HCT116 (cell line): ENCODE data around the gene PAH. TPM values are rescaled to one million over a fixed set of nuclear protein-coding genes. Genes with fewer than 3 reads are reported as not detected.

ENCODE experiments used
- ATAC-seq: fragments of 200-7000 bp; cut with Tn5 transposase; 2 replicates; pipeline ENCODE4 v1.9.1; 2020; ENCODE audit warnings: mild to moderate bottlenecking, moderate library complexity
- BruUV-seq: library from RNA; stranded (reverse); fragments of 400-500 nt; replicated peaks from 2 replicates; lab custom pipeline; 2021; lab: Mats Ljungman, UMichigan
- CTCF ChIA-PET: fragments of 300-600 bp; sonication (Branson Sonifier 250); formaldehyde crosslinking; loops from one replicate; lab custom pipeline; 2021; ENCODE audit warnings: antibody characterized with exemption; lab: Charles Lee
- POLR2A ChIA-PET: fragments of 300-600, 350-600 bp; sonication (Branson Sonifier 250); formaldehyde crosslinking; loops from one replicate; lab custom pipeline; 2021; ENCODE audit warnings: antibody characterized with exemption; lab: Charles Lee
- RAD21 ChIA-PET, 2 experiments: fragments of 300-600 bp; sonication (Branson Sonifier 250); formaldehyde crosslinking; loops; one replicate each; lab custom pipeline; 2023; ENCODE audit warnings: low total read pairs in 2 of 2; ENCODE audit not compliant: uncharacterized antibody in 2 of 2, unreplicated experiment in 2 of 2, low non-redundant PET in 1 of 2; lab: Charles Lee
- DNase-seq: peaks from one replicate; pipeline ENCODE4 v3.0.0-alpha.2; 2010; ENCODE audit warnings: low read depth, low spot score
- H2AFZ ChIP-seq: fragments of 200-600 bp; shearing (Covaris generic), sonication (generic); 2 replicates; pipeline ENCODE4 v1.6.1; 2017; ENCODE audit warnings: low read depth, mixed run types, mixed read lengths, antibody characterized with exemption, low read length; ENCODE audit not compliant: poor library complexity, severe bottlenecking
- H3K27ac ChIP-seq: 2 replicates; pipeline ENCODE4 v1.5.1; 2012; ENCODE audit warnings: low read depth, low read length
- H3K27me3 ChIP-seq: fragments of 200-600 bp; sonication (generic); 2 replicates; pipeline ENCODE4 v1.6.1; 2016; ENCODE audit warnings: mixed run types, low read length, mixed read lengths; ENCODE audit not compliant: insufficient read depth
- H3K36me3 ChIP-seq, 2 experiments: fragments of 200-500 bp in 1 of 2; fragments of 200-600 bp in 1 of 2; sonication (Bioruptor generic) in 1 of 2; sonication (generic) in 1 of 2; 2 replicates each; pipeline versions ENCODE4 v1.5.1 to v1.6.1; 2014 to 2016; ENCODE audit warnings: low read length in 2 of 2, inconsistent platforms in 1 of 2, mixed read lengths in 1 of 2, mixed run types in 1 of 2; ENCODE audit not compliant: insufficient read depth in 2 of 2, control insufficient read depth in 1 of 2
- H3K4me1 ChIP-seq, 2 experiments: fragments of 200-600 bp in 1 of 2; sonication (generic) in 1 of 2; 2 replicates each; pipeline versions ENCODE4 v1.5.1 to v1.6.1; 2012 to 2017; ENCODE audit warnings: low read length in 2 of 2, inconsistent platforms in 1 of 2, mild to moderate bottlenecking in 1 of 2, mixed read lengths in 1 of 2, mixed run types in 1 of 2, moderate library complexity in 1 of 2; ENCODE audit not compliant: insufficient read depth in 2 of 2, control insufficient read depth in 1 of 2
- H3K4me2 ChIP-seq: fragments of 200-600 bp; sonication (generic); 2 replicates; pipeline ENCODE4 v1.6.1; 2017; ENCODE audit warnings: mixed run types, low read length, mixed read lengths
- H3K4me3 ChIP-seq, 2 experiments: fragments of 200-600 bp in 1 of 2; sonication (generic) in 1 of 2; replicated peaks in 1 of 2; 2 replicates each; pipeline ENCODE4 v1.5.1; 2011 to 2016; ENCODE audit warnings: low read length in 2 of 2, control low read depth in 1 of 2, low read depth in 1 of 2, mild to moderate bottlenecking in 1 of 2, mixed read lengths in 1 of 2, mixed run types in 1 of 2
- H3K79me2 ChIP-seq: fragments of 200-600 bp; sonication (generic); 2 replicates; pipeline ENCODE4 v1.6.1; 2017; ENCODE audit warnings: mild to moderate bottlenecking, mixed run types, low read length, moderate library complexity, mixed read lengths; ENCODE audit not compliant: insufficient read depth
- H3K9ac ChIP-seq: fragments of 200-600 bp; sonication (generic); 2 replicates; pipeline ENCODE4 v1.6.1; 2016; ENCODE audit warnings: low read length, mixed read lengths
- H3K9me2 ChIP-seq: fragments of 200-600 bp; sonication (generic), shearing (Covaris generic); 2 replicates; pipeline ENCODE4 v1.6.1; 2017; ENCODE audit warnings: mixed run types, mild to moderate bottlenecking, moderate library complexity; ENCODE audit not compliant: insufficient read depth
- H3K9me3 ChIP-seq, 2 experiments: fragments of 200-500 bp in 1 of 2; fragments of 200-600 bp in 1 of 2; sonication (Bioruptor generic) in 1 of 2; sonication (generic) in 1 of 2; 2 replicates each; pipeline ENCODE4 v1.6.1; 2014 to 2017; ENCODE audit warnings: low read length in 2 of 2, mixed read lengths in 2 of 2, inconsistent platforms in 1 of 2, low read depth in 1 of 2, mild to moderate bottlenecking in 1 of 2, mixed run types in 1 of 2, moderate library complexity in 1 of 2; ENCODE audit not compliant: control insufficient read depth in 1 of 2, insufficient read depth in 1 of 2
- H4K20me1 ChIP-seq: fragments of 200-600 bp; sonication (generic), shearing (Covaris generic); 2 replicates; pipeline ENCODE4 v1.6.1; 2017; ENCODE audit warnings: mixed run types, mild to moderate bottlenecking, moderate library complexity; ENCODE audit not compliant: insufficient read depth
- CBX3 ChIP-seq: IDR thresholded peaks from 2 replicates; pipeline ENCODE4 v1.6.1; 2012; ENCODE audit warnings: low read depth
- EGR1 ChIP-seq: IDR thresholded peaks from 2 replicates; pipeline ENCODE4 v1.6.1; 2012; ENCODE audit warnings: low read depth
- EZH2 ChIP-seq: fragments of 200-600 bp; sonication (generic); IDR thresholded peaks from 2 replicates; pipeline ENCODE4 v1.6.1; 2017; ENCODE audit warnings: antibody characterized with exemption, mixed run types
- EZH2phosphoT487 ChIP-seq: fragments of 200-600 bp; IDR thresholded peaks from 2 replicates; pipeline ENCODE4 v1.6.1; 2018; ENCODE audit warnings: antibody characterized with exemption, borderline replicate concordance
- FOSL1 ChIP-seq: IDR thresholded peaks from 2 replicates; pipeline ENCODE4 v1.6.1; 2012; ENCODE audit warnings: low read depth
- JUND ChIP-seq: IDR thresholded peaks from 2 replicates; pipeline ENCODE4 v1.6.1; 2012
- SIN3A ChIP-seq: IDR thresholded peaks from 2 replicates; pipeline ENCODE4 v1.6.1; 2012; ENCODE audit warnings: low read depth
- SRF ChIP-seq: IDR thresholded peaks from 2 replicates; pipeline ENCODE4 v1.6.1; 2012; ENCODE audit warnings: low read depth
- ZBTB33 ChIP-seq: IDR thresholded peaks from 2 replicates; pipeline ENCODE4 v1.6.1; 2011; ENCODE audit warnings: mild to moderate bottlenecking, low read length, moderate library complexity; ENCODE audit not compliant: insufficient replicate concordance; ENCODE audit errors: extremely low read depth
- ZFX ChIP-seq: fragments of 450-650 bp; IDR thresholded peaks from 2 replicates; pipeline ENCODE4 v1.6.1; 2017
- intact Hi-C: fragments of 100-400 bp; cut with micrococcal nuclease; formaldehyde crosslinking; loops from 2 replicates; pipeline ENCODE4 v1.10.0; 2022
- total RNA-seq: library from RNA; stranded (reverse); gene quantifications from one replicate; pipeline ENCODE4 v1.2.1, GENCODE V29; 2021; ENCODE audit not compliant: unreplicated experiment
- TF ChIP-seq, protein P1 (sequence below): IDR thresholded peaks from 2 replicates; pipeline ENCODE4 v1.6.1; 2012; ENCODE audit warnings: low read depth

The PAH gene
- total RNA-seq, 1 experiment from 2014 or later, result 2.8 TPM

DNA sequence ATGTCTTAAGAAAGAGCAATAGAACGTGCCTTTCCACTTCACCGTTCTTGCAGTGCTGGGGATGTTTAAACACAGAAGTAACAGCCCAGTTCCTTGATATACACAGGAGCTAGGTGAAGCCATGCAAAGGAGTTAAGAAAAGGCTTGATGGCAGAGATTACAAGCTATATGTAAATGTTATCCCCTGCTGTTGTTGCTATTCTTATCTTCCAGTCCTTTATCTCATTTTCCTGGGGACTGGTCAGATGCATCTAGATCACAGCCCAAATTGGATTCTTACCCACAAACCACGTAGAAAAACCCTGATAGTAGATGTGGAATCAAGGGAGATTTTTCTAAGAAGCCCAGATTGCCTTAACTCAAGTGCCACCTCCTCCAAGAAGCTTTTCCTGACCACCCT is 45.9 kb upstream of the PAH start:
- no peak overlapping the region for H2AFZ ChIP-seq
- TF ChIP-seq CBX3, result no peak
- TF ChIP-seq EZH2phosphoT487, result no peak
- no peak for TF ChIP-seq SIN3A
- TF ChIP-seq EZH2, result no peak
- no peak for TF ChIP-seq SRF
- TF ChIP-seq ZFX, result no peak
- TF ChIP-seq JUND, result no peak
- TF ChIP-seq ZBTB33, result no peak
- TF ChIP-seq, protein P1, sequence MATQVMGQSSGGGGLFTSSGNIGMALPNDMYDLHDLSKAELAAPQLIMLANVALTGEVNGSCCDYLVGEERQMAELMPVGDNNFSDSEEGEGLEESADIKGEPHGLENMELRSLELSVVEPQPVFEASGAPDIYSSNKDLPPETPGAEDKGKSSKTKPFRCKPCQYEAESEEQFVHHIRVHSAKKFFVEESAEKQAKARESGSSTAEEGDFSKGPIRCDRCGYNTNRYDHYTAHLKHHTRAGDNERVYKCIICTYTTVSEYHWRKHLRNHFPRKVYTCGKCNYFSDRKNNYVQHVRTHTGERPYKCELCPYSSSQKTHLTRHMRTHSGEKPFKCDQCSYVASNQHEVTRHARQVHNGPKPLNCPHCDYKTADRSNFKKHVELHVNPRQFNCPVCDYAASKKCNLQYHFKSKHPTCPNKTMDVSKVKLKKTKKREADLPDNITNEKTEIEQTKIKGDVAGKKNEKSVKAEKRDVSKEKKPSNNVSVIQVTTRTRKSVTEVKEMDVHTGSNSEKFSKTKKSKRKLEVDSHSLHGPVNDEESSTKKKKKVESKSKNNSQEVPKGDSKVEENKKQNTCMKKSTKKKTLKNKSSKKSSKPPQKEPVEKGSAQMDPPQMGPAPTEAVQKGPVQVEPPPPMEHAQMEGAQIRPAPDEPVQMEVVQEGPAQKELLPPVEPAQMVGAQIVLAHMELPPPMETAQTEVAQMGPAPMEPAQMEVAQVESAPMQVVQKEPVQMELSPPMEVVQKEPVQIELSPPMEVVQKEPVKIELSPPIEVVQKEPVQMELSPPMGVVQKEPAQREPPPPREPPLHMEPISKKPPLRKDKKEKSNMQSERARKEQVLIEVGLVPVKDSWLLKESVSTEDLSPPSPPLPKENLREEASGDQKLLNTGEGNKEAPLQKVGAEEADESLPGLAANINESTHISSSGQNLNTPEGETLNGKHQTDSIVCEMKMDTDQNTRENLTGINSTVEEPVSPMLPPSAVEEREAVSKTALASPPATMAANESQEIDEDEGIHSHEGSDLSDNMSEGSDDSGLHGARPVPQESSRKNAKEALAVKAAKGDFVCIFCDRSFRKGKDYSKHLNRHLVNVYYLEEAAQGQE, result no peak
- no peak for TF ChIP-seq FOSL1
- TF ChIP-seq EGR1, result no peak
- no peak overlapping the region for H3K4me2 ChIP-seq
- no peak overlapping the region for H3K4me3 ChIP-seq
- H3K4me1 ChIP-seq, result no peaks in the 10 kb centered on the region
- H3K9me2 ChIP-seq, result no peaks in the 10 kb centered on the region
- H4K20me1 ChIP-seq, result no peaks in the 10 kb centered on the region
- ATAC-seq (no peak), DNase-seq (no peak)
- no peaks in the 10 kb centered on the region for H3K36me3 ChIP-seq
- H3K27ac ChIP-seq, result no peak overlapping the region
- no peaks in the 10 kb centered on the region for H3K79me2 ChIP-seq
- H3K27me3 ChIP-seq, result peaks cover 25% of the 10 kb centered on the region; the same call in 1 of the 2 replicates
- POLR2A ChIA-PET, result no interaction called here
- RAD21 ChIA-PET, result no interaction called here
- H3K9me3 ChIP-seq, result no peaks in the 10 kb centered on the region
- intact Hi-C loops, result no loop called here
- no TSS peak for BruUV-seq
- CTCF ChIA-PET, result no interaction called here
- no peak overlapping the region for H3K9ac ChIP-seq
